ENCODE measurements around the gene MED8. TPM values are rescaled to one million over a fixed set of nuclear protein-coding genes. Genes with fewer than 3 reads are reported as not detected.

Gene MED8
- total and polyA plus RNA-seq, 7 donors = 15.4 to 44.5 (median 18.2) TPM

DNA sequence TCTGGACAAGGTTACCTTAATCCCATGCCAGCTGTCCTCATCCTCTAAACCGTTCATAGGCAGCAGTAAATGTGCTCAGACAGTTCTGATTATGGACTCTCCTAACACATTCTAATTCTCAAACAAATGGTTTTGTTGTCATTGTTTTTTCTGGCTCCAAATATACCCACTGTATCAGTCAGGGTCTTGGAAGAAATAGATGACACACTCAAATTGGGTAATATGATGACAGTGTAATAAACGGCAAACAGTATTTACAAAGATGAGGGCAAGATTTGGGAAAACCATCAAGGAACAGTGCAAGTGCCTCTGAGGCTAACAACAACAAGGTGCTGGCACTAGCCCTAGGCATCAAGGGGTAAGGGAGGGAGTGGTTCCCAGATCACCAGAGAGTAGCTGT, 35.1 kb downstream of the MED8 start:
- Histone ChIP-seq H3K27ac (no peak overlapping the region), H3K4me3 (no peak overlapping the region), H3K9me3 (no peaks in the 10 kb centered on the region), H3K36me3 (ENCODE audit: insufficient read depth in 1 of 2, low read depth in 1 of 2) (no peaks in the 10 kb centered on the region), H3K27me3 (ENCODE audit: insufficient read depth in 3 of 3, low read length in 2 of 3) (no peaks in the 10 kb centered on the region), H3K4me1 (peaks cover 10% of the 10 kb centered on the region)
- ATAC-seq (no peak), DNase-seq (no peak)
- TF ChIP-seq CTCF (IDR thresholded peaks at IDR 0.05) = no peak
- intact Hi-C loops (cut with DNase I) = no loop called here
- 63 to 83% (median 71%) methylated on average over 2 of the region's 2 CpGs for WGBS, 3 donors

DNA sequence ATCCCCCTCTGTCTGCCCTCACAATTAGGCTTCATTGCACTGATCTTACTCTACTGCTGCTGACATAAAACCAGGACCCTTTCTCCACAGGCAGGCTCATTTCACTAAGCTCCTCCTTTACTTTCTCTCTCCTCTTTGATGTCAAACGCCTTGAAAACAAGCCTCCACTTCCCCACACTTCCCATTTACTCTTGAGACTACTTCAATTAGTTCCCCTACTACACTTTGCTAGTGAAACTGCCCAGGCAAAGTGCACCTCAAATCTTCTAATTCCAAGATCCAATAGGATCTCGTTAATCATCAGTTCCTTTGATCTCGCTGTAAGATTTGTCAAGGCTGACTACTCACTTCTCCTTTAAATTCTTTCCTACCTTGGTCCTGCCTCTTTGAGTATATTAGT, 36.7 kb downstream of the MED8 start:
- ATAC-seq = no peak
- no peaks in the 10 kb centered on the region for H3K36me3 ChIP-seq (ENCODE audit: insufficient read depth in 1 of 2, low read depth in 1 of 2)
- H3K4me1 ChIP-seq = peaks cover 2% of the 10 kb centered on the region
- intact Hi-C loops (cut with DNase I) = no loop called here
- H3K27me3 ChIP-seq (ENCODE audit: insufficient read depth in 3 of 3, low read length in 2 of 3) = no peaks in the 10 kb centered on the region
- no peaks in the 10 kb centered on the region for H3K9me3 ChIP-seq
- H3K27ac ChIP-seq = no peak overlapping the region
- no peak for DNase-seq
- 42 to 51% (median 46%) methylated on average over 3 of the region's 3 CpGs for WGBS, 3 donors
- no peak overlapping the region for H3K4me3 ChIP-seq
- TF ChIP-seq CTCF (IDR thresholded peaks at IDR 0.05) = no peak

GRCh38 chr1:43352351-43352705, 37.3 kb downstream of the MED8 start:
- intact Hi-C loops (cut with DNase I) = no loop called here
- no peaks in the 10 kb centered on the region for H3K4me1 ChIP-seq
- 78 to 90% (median 87%) methylated on average over 2 of the region's 2 CpGs for WGBS, 3 donors
- no peak for TF ChIP-seq CTCF (IDR thresholded peaks at IDR 0.05)
- no peak overlapping the region for H3K4me3 ChIP-seq
- H3K27me3 ChIP-seq (ENCODE audit: insufficient read depth in 3 of 3, low read length in 2 of 3) = no peaks in the 10 kb centered on the region
- no peaks in the 10 kb centered on the region for H3K9me3 ChIP-seq
- no peak overlapping the region for H3K27ac ChIP-seq
- DNase-seq (no peak), ATAC-seq (no peak)
- no peaks in the 10 kb centered on the region for H3K36me3 ChIP-seq (ENCODE audit: insufficient read depth in 1 of 2, low read depth in 1 of 2)

DNA sequence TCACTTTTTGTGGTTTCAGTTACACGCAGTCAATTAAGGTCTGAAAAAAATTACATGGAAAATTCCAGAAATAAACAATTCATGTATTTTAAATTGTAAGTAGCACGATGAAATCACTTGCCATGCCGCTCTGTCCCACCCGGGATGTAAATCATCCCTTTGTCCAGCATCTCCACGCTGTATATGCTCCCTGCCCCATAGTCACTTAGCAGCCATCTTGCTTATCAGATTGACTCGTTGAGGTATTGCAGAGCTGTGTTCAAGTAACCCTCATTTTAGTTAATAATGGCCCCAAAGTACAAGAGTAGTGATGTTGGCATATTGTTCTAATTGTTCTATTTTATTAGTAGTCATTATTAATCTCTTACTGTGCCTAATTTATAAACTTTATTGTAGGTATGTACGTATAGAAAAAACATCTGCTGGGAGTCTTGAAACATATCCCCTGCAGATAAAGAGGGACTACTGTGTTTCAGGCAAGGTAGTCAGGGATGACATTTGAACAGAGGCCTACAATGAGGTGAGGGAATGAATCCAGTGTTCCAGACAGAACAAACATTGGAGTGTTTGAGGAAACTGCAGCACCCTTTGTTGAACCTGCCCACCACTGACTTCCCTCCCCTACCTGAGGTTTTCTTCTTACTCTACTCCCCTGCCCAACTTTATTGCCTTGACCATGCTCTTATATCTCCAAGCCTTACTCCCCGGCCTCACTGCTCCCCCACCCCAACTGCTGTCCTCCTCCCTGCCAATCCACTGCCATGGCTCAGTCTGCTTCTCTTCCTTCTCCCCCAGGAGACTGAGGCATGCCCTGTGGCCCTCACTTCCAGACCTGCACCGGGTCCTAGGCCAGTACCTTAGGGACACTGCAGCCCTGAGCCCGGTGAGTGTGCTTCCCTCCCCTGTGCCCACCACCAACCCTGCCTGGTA, 37.9 kb downstream of the MED8 start:
- H3K36me3 ChIP-seq (ENCODE audit: insufficient read depth in 1 of 2, low read depth in 1 of 2) = no peaks in the 10 kb centered on the region
- H3K27ac ChIP-seq = no peak overlapping the region
- H3K27me3 ChIP-seq (ENCODE audit: insufficient read depth in 3 of 3, low read length in 2 of 3) = no peaks in the 10 kb centered on the region
- TF ChIP-seq CTCF (IDR thresholded peaks at IDR 0.05) = no peak
- WGBS, 3 donors = 79 to 89% (median 84%) methylated on average over 10 of the region's 10 CpGs
- no peaks in the 10 kb centered on the region for H3K9me3 ChIP-seq
- H3K4me3 ChIP-seq = no peak overlapping the region
- ATAC-seq (no peak), DNase-seq (no peak)
- intact Hi-C loops (cut with DNase I) = no loop called here
- no peaks in the 10 kb centered on the region for H3K4me1 ChIP-seq

DNA sequence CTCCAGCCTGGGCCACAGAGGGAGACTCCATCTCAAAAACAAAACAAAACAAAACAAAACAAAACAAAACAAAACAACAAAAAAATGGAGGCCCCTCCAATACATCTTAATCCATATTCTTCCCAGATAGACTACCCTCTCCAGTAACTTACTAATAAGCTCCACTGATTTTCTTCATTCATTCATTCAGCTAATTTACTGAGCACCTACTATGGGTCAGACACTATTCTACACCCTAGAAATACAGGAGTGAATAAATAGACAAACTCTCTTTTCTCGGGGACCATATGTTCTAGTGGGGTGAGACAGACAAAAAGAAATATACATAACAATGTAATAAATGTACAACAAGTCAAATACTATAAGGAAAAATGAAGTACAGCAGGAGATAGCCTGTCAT, 38.6 kb downstream of the MED8 start:
- Histone ChIP-seq H3K4me1 (no peaks in the 10 kb centered on the region), H3K27ac (no peak overlapping the region), H3K9me3 (no peaks in the 10 kb centered on the region), H3K36me3 (ENCODE audit: insufficient read depth in 1 of 2, low read depth in 1 of 2) (no peaks in the 10 kb centered on the region), H3K27me3 (ENCODE audit: insufficient read depth in 3 of 3, low read length in 2 of 3) (no peaks in the 10 kb centered on the region), H3K4me3 (no peak overlapping the region)
- ATAC-seq = no peak
- TF ChIP-seq CTCF (IDR thresholded peaks at IDR 0.05) = no peak
- intact Hi-C loops (cut with DNase I) = no loop called here
- DNase-seq = no peak
- 91 to 97% (median 91%) methylated on average over 1 of the region's 1 CpG for WGBS, 3 donors

All from psoas muscle (tissue), 8 donors.